Common myeloid progenitor, CD34-positive (primary cell): Measurements from ENCODE around the gene NR2F6. TPM values are rescaled to one million over a fixed set of nuclear protein-coding genes. Genes with fewer than 3 reads are reported as not detected.

ENCODE experiments used
- CTCF ChIA-PET: fragments of 350-600 bp; sonication (Branson Sonifier 250); formaldehyde crosslinking; loops from one replicate; lab custom pipeline; 2021; ENCODE audit warnings: antibody characterized with exemption; lab: Charles Lee
- POLR2A ChIA-PET: fragments of 350-600 bp; sonication (Branson Sonifier 250); formaldehyde crosslinking; loops from one replicate; lab custom pipeline; 2021; ENCODE audit warnings: antibody characterized with exemption; lab: Charles Lee
- DNase-seq, 3 donors: peaks; one replicate each; pipeline versions ENCODE4 v3.0.0 to v3.0.0-alpha.2; 2013
- H3K27ac ChIP-seq, 2 experiments: 1 replicate in 1 of 2; 2 replicates in 1 of 2; pipeline ENCODE4 v1.7.0; 2013; ENCODE audit warnings: inconsistent platforms in 2 of 2, low read length in 2 of 2, mild to moderate bottlenecking in 2 of 2, low read depth in 1 of 2, moderate library complexity in 1 of 2; ENCODE audit not compliant: severe bottlenecking in 2 of 2, insufficient read depth in 1 of 2, poor library complexity in 1 of 2
- H3K27me3 ChIP-seq, 5 experiments: replicated peaks in 2 of 5; 1 replicate in 3 of 5; 2 replicates in 2 of 5; pipeline versions ENCODE4 v1.6.1 to v1.7.0; 2013; ENCODE audit warnings: low read length in 4 of 5, mild to moderate bottlenecking in 2 of 5, moderate library complexity in 2 of 5, inconsistent platforms in 1 of 5; ENCODE audit not compliant: insufficient read depth in 5 of 5, control insufficient read depth in 4 of 5
- H3K36me3 ChIP-seq, 4 experiments: 1 replicate in 2 of 4; 2 replicates in 2 of 4; pipeline versions ENCODE4 v1.6.1 to v1.7.0; 2013; ENCODE audit warnings: low read length in 3 of 4, control low read depth in 1 of 4, mild to moderate bottlenecking in 1 of 4; ENCODE audit not compliant: control insufficient read depth in 4 of 4, insufficient read depth in 4 of 4
- H3K4me1 ChIP-seq, 4 experiments: 1 replicate in 3 of 4; 2 replicates in 1 of 4; pipeline versions ENCODE4 v1.6.1 to v1.7.1; 2013; ENCODE audit warnings: low read length in 3 of 4, mild to moderate bottlenecking in 3 of 4, control low read depth in 1 of 4, inconsistent platforms in 1 of 4, moderate library complexity in 1 of 4; ENCODE audit not compliant: control insufficient read depth in 4 of 4, insufficient read depth in 4 of 4; ENCODE audit errors: control extremely low read depth in 1 of 4
- H3K4me3 ChIP-seq, 7 experiments: 1 replicate in 4 of 7; 2 replicates in 3 of 7; pipeline versions ENCODE4 v1.5.1 to v1.7.0; 2013; ENCODE audit warnings: mild to moderate bottlenecking in 7 of 7, low read length in 6 of 7, moderate library complexity in 6 of 7, inconsistent platforms in 2 of 7, low read depth in 2 of 7, control low read depth in 1 of 7; ENCODE audit not compliant: insufficient read depth in 4 of 7, control insufficient read depth in 1 of 7; ENCODE audit errors: extremely low read depth in 1 of 7
- H3K9me3 ChIP-seq, 5 experiments: 1 replicate in 4 of 5; 2 replicates in 1 of 5; pipeline versions ENCODE4 v1.6.1 to v1.7.1; 2013; ENCODE audit warnings: low read length in 4 of 5, mild to moderate bottlenecking in 2 of 5, inconsistent platforms in 1 of 5, low read depth in 1 of 5, moderate library complexity in 1 of 5; ENCODE audit not compliant: control insufficient read depth in 4 of 5, insufficient read depth in 2 of 5; ENCODE audit errors: control extremely low read depth in 1 of 5
- WGBS: methylation state at CpG from one replicate; pipeline ENCODE4 v1.1.5; 2013; ENCODE audit not compliant: insufficient coverage; 5-methylcytosine and 5-hydroxymethylcytosine counted together
- polyA plus RNA-seq: library from polyadenylated mRNA; unstranded; fragments of 120-200 nt; gene quantifications from one replicate; pipeline ENCODE4 v1.2.1, GENCODE V29; 2013

The NR2F6 gene
- 3.5 TPM for polyA plus RNA-seq

DNA sequence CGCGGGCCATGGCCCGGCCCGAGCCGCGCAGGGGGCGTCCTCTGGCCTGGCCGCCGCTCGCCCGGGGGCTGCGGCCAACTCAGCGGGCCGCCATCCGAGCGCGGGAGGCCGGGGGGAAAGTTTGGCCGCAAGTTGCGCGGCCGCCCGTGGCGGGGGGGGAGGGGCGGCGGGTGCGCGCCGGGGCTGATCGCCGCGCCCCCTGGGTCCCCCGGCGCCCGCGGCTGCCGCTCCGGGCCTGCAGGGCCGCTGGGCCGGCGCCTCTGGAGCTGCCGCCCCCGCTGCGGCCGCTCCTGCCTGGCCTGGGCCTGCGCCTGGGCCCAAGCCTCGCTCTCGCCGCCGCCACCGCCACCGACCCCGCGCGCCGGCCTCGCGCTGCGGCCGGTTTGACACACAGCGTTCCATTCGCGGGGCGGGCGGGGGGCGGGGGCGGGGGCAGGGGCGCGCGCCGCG is at the start of gene NR2F6:
TSS of gene NR2F6 (minus strand) at position 385 of the 450 bp plus-strand sequence. CDS start 699 bp downstream, outside the sequence.
- DNase-seq: no peak
- WGBS: under 1% methylated on average over 47 of the region's 72 CpGs
- ChIA-PET POLR2A (no interaction called here), CTCF (no interaction called here)
- H3K9me3 ChIP-seq: no peaks in the 10 kb centered on the region
- peak within 1 kb of the TSS; percentile 50 to 79 (median 69) for H3K4me3 ChIP-seq
- no peaks in the 10 kb centered on the region for H3K27me3 ChIP-seq
- peaks cover 0 to under 1% (median 0%) of the 10 kb centered on the region in 4 experiments for H3K36me3 ChIP-seq
- H3K4me1 ChIP-seq: peaks cover 0 to 25% (median 24%) of the 10 kb centered on the region in 4 experiments
- H3K27ac ChIP-seq: peak within 1 kb of the TSS in 1 of 2 experiments; percentile 70

DNA sequence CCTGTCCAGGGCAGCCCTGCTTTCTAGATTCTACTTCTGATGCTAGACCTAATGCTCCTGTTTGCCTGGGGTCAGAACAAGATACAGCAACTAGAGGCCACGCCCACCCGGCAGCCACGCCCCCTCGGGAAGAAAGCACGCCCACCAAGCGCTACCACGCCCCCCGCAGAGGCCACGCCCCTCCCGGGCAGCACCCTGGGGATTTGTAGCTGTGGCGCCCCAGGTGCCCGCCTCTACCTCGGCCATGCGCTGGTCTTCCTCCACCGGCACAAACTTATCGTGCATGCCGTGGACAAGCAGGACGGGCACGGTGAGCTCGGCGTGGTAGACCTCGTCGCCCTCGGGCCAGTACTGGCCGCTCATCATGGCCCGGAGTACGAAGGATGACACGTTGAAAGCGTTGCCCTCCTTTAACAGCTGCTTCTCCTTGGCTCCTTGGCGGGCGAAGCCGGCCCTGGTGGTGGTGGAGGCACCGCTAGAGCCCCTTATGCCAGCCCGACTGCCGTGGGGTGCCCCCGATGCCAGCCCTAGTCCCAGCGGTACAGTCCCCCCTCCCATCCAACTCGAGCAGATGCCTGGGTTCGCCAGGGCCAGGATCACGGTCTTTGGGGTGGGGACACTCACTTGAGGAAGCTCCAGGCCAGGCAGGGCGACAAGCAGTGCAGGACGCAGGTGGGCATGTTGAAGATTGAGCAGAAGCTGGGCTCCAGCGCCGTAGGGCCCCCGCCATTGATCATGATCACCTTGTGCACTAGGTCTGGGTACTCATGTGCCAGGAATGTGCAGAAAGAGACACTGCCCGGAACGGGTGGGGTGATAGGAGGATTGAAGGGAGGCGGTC is 48.6 kb upstream of the NR2F6 start:
- DNase-seq: peak in 2 of 3 donors; percentile 48 to 53
- CTCF ChIA-PET: interaction anchor here (0.8 to 17.5 kb wide), 5 partner anchors 11 to 95 kb away, joined by 3 to 183 read pairs (median 5); partner anchors contain the start of genes BABAM1, MRPL34 and USHBP1
- WGBS: 93% methylated on average over 45 of the region's 48 CpGs
- Histone ChIP-seq H3K4me3 (no peak overlapping the region), H3K27ac (no peak overlapping the region), H3K9me3 (peaks cover 0 to 8% (median 0%) of the 10 kb centered on the region in 5 experiments), H3K36me3 (peaks cover 2 to 22% (median 18%) of the 10 kb centered on the region in 4 experiments), H3K27me3 (no peaks in the 10 kb centered on the region), H3K4me1 (peaks cover 0 to 13% (median 8%) of the 10 kb centered on the region in 4 experiments)
- POLR2A ChIA-PET: interaction anchor here (1.1 kb wide), 1 partner anchor 11 kb away, joined by 3 read pairs; the partner anchor contains the start of gene MRPL34

DNA sequence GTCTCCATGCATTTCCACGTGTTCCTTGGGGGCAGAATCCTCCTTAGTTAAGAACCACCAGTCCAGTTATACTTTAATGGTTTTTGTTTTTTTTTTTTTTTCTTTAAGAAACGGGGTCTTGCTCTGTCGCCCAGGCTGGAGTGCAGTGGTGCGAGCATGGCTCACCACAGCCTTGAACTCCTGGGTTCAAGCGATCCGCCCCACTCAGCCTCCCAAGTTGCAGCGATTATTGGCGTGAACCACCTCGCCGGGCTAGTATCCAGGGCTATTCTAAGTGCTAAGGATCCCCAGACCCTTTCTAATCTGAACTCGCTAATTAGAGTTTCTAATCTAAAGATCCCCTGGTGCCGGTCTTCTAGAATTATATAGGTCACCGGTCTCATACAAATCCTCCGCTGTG is 47.9 kb upstream of the NR2F6 start:
- POLR2A ChIA-PET: interaction anchor here (1.1 kb wide), 1 partner anchor 12 kb away, joined by 3 read pairs; the partner anchor contains the start of gene MRPL34
- no peak for DNase-seq
- H3K27me3 ChIP-seq: no peaks in the 10 kb centered on the region
- peaks cover 0 to 6% (median 0%) of the 10 kb centered on the region in 5 experiments for H3K9me3 ChIP-seq
- H3K27ac ChIP-seq: no peak overlapping the region
- H3K4me3 ChIP-seq: no peak overlapping the region
- peaks cover 0 to 16% (median 8%) of the 10 kb centered on the region in 4 experiments for H3K4me1 ChIP-seq
- CTCF ChIA-PET: interaction anchor here (0.8 to 17.5 kb wide), 9 partner anchors 9 to 95 kb away, joined by 3 to 183 read pairs (median 7); partner anchors contain the start of genes ABHD8, ANKLE1, BABAM1 and DDA1
- WGBS: 94% methylated on average over 14 of the region's 14 CpGs
- H3K36me3 ChIP-seq: peaks cover 2 to 20% (median 15%) of the 10 kb centered on the region in 4 experiments

DNA sequence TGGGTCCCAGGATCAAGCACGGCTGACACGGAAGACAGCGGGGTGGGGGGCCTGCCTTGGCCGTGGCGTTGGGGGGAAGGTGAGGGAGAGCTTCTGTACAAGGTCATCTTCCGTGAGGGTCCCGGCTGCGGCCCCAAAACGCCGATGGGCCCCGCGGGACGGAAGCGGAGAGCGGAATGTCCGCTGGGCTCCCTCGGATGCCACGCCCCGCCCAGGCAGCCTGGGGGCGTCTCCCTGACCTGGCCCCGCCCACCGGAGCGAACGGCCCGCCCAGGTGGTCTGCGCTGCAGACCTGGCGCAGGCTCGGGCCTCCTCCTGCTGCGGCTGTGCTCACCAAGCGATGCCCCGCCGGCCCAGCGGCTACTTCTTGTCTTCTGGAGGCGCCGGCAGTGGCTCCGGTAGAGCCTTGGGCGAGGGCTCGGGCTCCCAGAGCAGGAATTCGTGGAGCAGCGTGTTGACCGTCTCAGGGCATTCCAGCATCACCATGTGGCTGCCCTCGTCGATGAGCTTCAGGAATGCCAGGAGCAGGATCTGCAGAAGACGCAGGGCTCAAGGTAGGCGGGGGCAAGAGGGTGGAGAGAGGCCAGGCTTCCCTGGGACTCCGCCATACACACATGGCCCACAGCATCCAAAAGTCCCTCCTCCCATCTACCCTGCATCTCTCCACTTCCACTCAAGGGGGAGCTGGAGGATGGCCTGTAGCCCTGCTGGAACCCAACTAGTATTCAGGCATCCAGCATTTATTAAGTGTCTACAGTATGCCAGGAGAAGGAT is 46.8 kb upstream of the NR2F6 start:
- WGBS: under 1% methylated on average over 37 of the region's 46 CpGs
- POLR2A ChIA-PET: interaction anchor here (0.7 kb wide), 1 partner anchor 37 kb away, joined by 3 read pairs; no protein-coding TSS in a partner anchor

DNA sequence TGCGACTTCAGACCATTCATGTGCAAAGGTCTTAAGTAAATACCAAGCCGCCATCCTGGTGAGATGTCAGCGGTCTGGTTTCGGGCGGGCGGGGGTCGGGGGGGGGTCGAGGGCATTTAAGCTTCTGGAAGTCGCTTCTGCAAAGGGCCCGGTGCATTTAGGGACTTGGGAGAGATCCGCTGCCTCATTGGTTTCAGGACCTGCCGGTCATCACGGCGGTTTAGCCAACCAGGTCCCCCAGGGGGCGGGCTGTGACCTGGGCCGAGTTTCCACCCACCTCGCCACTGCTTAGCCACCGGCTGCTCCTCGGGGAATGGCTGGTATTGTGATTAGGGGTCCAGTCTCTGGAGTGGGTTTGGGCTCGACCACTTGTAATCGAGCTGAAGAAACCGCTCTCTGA is 43.8 kb upstream of the NR2F6 start:
- DNase-seq: peak; percentile 84 to 94 (median 91)
- Histone ChIP-seq H3K4me3 (peak overlapping the region in 2 of 7 experiments; percentile 19 to 37), H3K4me1 (peaks cover 0 to 16% (median 8%) of the 10 kb centered on the region in 4 experiments), H3K27me3 (no peaks in the 10 kb centered on the region), H3K27ac (no peak overlapping the region), H3K36me3 (peaks cover 2 to 20% (median 8%) of the 10 kb centered on the region in 4 experiments), H3K9me3 (no peaks in the 10 kb centered on the region)
- WGBS: 14% methylated on average over 20 of the region's 22 CpGs
- ChIA-PET CTCF (interaction anchor here (0.7 to 17.5 kb wide), 3 partner anchors 17 to 107 kb away, joined by 3 to 183 read pairs (median 4); partner anchors contain the start of genes BABAM1 and USHBP1), POLR2A (interaction anchor here (0.6 kb wide), 1 partner anchor 190 kb away, joined by 3 read pairs; no protein-coding TSS in a partner anchor)

More for the DNA sequence above, 46.8 kb upstream of the NR2F6 start:
- CTCF ChIA-PET: interaction anchor here (0.6 to 17.5 kb wide), 11 partner anchors 10 to 99 kb away, joined by 3 to 183 read pairs (median 6); partner anchors contain the start of genes ABHD8, ANKLE1, BABAM1 and DDA1
- Histone ChIP-seq H3K9me3 (no peaks in the 10 kb centered on the region), H3K27me3 (no peaks in the 10 kb centered on the region), H3K36me3 (peaks cover 2 to 15% (median 10%) of the 10 kb centered on the region in 4 experiments), H3K4me1 (peaks cover 0 to 16% (median 8%) of the 10 kb centered on the region in 4 experiments), H3K27ac (peak overlapping the region in 1 of 2 experiments; percentile 75), H3K4me3 (peak overlapping the region; percentile 58 to 86 (median 70))
- peak; percentile 77 to 88 (median 86) for DNase-seq

DNA sequence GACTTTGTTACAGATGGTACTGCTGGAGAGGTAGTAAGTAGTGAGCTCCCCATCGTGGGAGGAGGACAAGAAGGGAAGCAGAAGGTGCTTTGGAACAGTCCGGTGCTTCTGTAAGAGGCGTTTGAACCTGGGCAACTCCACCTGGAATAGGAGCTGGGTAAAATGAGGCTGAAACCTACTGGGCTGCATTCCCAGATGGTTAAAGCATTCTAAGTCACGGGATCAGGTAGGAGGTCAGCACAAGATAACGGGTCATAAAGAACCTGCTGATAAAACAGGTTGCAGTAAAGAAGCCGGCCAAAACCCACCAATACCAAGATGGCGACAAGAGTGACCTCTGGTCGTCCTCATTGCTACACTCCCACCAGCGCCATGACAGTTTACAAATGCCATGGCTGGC is 41.0 kb upstream of the NR2F6 start:
- Histone ChIP-seq H3K4me3 (no peak overlapping the region), H3K27ac (no peak overlapping the region), H3K9me3 (no peaks in the 10 kb centered on the region), H3K4me1 (peaks cover 0 to 19% (median 12%) of the 10 kb centered on the region in 4 experiments), H3K36me3 (peaks cover 0 to 30% (median 9%) of the 10 kb centered on the region in 4 experiments), H3K27me3 (no peaks in the 10 kb centered on the region)
- CTCF ChIA-PET: interaction anchor here (0.8 to 17.5 kb wide), 2 partner anchors 22 to 25 kb away, joined by 3 to 183 read pairs; partner anchors contain the start of genes BABAM1, DDA1 and USHBP1
- DNase-seq: no peak
- 98% methylated on average over 9 of the region's 9 CpGs for WGBS
- POLR2A ChIA-PET: no interaction called here
